IPS-15b (cell line): ENCODE measurements around the gene NCF4.

Source experiments
- H3K27me3 ChIP-seq: one replicate; pipeline ENCODE4 v1.6.1; 2013; ENCODE audit warnings: low read length; ENCODE audit not compliant: control insufficient read depth, insufficient read depth
- H3K36me3 ChIP-seq: one replicate; pipeline ENCODE4 v1.6.1; 2013; ENCODE audit warnings: low read length; ENCODE audit not compliant: control insufficient read depth, insufficient read depth
- H3K4me1 ChIP-seq: one replicate; pipeline ENCODE4 v1.6.1; 2013; ENCODE audit warnings: mild to moderate bottlenecking, low read length; ENCODE audit not compliant: control insufficient read depth, insufficient read depth
- H3K4me3 ChIP-seq: one replicate; pipeline ENCODE4 v1.5.1; 2013; ENCODE audit warnings: low read depth, low read length
- H3K9ac ChIP-seq: one replicate; pipeline ENCODE4 v1.6.1; 2013; ENCODE audit warnings: low read depth, mild to moderate bottlenecking, low read length
- H3K9me3 ChIP-seq: one replicate; pipeline ENCODE4 v1.6.1; 2013; ENCODE audit warnings: mild to moderate bottlenecking, low read length; ENCODE audit not compliant: control insufficient read depth, insufficient read depth

Gene NCF4

DNA sequence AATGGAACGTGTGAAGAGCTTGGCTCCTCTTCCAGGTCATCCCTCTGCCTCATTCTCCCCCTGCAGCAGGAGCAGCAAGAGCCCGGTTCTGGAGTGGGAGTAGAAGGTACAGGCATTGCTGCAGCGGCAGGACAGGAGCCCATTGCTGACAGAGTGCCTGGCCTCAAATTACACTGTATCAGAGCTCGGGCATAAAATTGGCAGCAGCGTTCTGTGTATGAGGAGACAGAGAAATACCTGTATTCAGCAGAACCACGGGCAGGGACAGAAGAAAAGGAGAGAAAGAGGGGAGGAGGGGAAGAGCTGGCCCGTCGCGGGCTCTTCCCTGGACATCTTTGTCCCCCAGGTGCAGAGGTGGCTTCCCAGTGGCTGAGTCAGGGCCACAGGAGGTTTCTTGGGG, 2.6 kb upstream of the NCF4 start:
- Histone ChIP-seq H3K36me3 (no peaks in the 10 kb centered on the region), H3K27me3 (peaks cover 17% of the 10 kb centered on the region), H3K4me1 (no peaks in the 10 kb centered on the region), H3K9me3 (no peaks in the 10 kb centered on the region), H3K9ac (no peak overlapping the region), H3K4me3 (no peak overlapping the region)

DNA sequence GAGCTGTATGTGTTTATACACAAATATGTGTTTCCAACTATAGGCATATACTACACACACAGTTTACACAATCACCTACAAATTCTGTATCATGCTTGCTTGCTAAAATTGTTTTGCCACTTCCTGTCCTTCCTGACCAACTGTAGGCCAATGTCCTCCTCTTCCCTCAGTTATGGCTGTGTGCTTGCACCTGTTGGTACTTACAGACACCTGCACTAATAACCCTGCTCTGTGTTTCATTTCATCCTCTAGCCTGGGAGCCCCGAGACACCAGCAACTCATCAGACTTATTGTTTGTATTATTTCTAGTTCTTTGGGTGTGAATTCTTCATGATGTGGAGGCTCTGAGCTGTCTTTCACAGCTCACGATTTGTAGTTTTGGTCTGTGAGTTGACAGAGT, 1.8 kb upstream of the NCF4 start:
- peaks cover 17% of the 10 kb centered on the region for H3K27me3 ChIP-seq

DNA sequence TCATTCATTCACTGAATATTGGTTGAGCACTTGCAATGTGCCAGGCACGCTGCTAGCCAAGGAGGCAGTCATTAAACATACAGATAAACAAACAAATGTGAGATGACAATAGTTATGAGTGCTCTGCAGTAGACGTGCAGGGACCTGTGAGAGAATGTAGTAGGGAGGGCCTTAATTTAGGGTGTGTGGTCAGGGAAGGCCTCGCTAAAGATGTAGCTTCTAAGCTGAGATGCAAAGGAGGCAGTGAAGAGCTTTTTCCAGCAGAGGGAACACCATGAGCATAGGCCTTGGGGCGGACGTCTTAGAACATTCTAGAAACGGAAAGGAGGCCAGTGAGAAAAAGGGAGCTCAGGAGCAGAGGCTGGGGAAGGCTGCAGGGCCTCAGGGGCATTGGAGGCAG, 789 bp upstream of the NCF4 start:
- no peak overlapping the region for H3K9ac ChIP-seq
- H3K4me1 ChIP-seq: no peaks in the 10 kb centered on the region

More for the DNA sequence above, 1.8 kb upstream of the NCF4 start:
- no peak overlapping the region for H3K9ac ChIP-seq
- no peaks in the 10 kb centered on the region for H3K4me1 ChIP-seq
- no peaks in the 10 kb centered on the region for H3K36me3 ChIP-seq
- H3K9me3 ChIP-seq: no peaks in the 10 kb centered on the region
- H3K4me3 ChIP-seq: no peak overlapping the region

DNA sequence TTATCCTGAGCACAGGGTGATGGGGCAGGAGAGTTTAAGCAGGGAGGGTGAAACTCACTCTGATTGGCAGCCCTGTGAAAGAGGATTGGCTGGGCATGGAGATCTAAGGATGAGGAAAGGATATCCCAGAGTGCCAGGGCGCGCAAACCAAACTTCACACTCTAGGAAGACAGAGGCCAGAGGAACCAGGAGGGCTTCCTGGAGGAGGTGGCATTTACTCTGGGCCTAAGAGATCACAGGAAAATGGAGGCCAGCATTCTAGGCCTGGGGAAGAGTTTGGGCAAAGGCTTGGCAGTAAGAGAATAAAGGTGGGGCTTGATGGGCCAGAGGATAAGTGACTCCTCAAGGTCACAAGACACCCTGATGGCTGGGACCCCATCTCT, 377 bp upstream of the NCF4 start:
- H3K9ac ChIP-seq: no peak overlapping the region
- H3K27me3 ChIP-seq: peaks cover 17% of the 10 kb centered on the region
- no peaks in the 10 kb centered on the region for H3K4me1 ChIP-seq
- no peaks in the 10 kb centered on the region for H3K36me3 ChIP-seq
- H3K9me3 ChIP-seq: no peaks in the 10 kb centered on the region
- no peak overlapping the region for H3K4me3 ChIP-seq

More for the DNA sequence above, 789 bp upstream of the NCF4 start:
- Histone ChIP-seq H3K4me3 (no peak overlapping the region), H3K36me3 (no peaks in the 10 kb centered on the region), H3K27me3 (peaks cover 17% of the 10 kb centered on the region), H3K9me3 (no peaks in the 10 kb centered on the region)

DNA sequence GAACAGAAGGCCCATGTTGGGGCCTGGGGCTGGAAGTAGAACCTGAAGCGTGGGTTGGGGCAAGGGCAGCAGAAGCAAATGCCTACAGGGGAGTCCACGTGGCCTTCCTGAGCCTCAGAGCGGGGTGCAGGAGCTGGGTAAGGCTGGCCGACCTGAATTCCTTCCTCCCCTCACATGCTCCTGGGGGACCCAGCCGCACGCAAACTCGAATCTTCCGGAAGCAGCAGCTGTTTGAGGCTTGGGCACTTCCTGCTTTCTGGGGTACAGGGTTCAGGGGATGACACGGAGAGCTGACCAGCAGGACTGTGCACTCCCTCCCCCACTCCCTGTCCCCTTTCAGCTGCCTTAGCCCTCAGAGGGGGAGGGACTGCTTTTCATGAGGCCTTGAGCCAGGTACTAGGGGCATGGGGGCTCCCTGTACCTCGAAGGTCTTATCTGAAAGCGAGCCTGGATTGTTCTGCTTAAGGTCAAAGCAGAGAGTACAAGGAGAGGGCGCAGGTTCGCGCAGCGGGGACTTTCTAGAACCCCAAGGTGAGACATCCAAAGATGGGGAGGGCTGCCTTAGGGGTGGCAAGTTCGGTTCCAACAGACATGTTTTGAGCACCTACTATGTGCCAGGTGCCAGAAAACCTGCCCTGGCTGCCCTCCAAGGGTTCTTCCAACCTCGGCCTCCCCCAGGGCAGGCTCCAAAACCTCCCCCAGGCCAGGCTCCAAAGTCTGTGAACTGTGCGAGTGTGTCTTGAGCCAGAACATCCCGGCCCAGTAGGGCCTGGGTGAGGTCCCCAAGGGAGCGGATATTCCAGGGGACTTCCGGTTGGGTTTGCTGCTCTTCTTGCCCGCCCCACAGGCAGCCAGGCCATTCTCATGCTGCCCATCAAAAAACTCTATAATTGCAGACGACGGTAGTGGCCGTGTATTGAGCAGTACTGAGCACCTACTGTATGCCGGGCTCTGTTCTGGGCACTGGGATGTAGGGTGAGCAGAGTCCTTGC, 1.7 kb downstream of the NCF4 start:
- Histone ChIP-seq H3K9ac (no peak overlapping the region), H3K27me3 (peaks cover 11% of the 10 kb centered on the region), H3K4me1 (no peaks in the 10 kb centered on the region), H3K9me3 (no peaks in the 10 kb centered on the region), H3K4me3 (no peak overlapping the region), H3K36me3 (no peaks in the 10 kb centered on the region)

DNA sequence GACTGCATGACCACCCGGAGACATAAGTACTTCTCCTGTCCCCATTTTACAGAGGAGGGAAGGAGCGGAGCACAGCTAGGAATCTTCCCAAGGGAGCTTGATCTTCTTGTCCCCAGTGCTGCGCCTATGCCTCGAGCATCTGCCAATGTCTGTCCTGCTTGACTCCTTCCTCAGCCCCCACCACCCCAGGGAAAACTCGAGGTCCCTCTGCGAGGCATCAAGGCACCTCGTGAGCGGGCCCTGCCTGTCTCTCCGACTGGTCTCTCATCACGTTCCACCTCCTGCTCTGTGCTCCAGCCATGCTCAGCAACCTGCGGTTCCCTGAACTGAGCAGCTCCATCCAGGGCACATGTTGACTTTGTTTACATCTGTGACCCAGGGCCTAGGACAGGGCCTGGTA, 2.5 kb downstream of the NCF4 start:
- H3K4me1 ChIP-seq: no peaks in the 10 kb centered on the region
- no peak overlapping the region for H3K4me3 ChIP-seq
- H3K9ac ChIP-seq: no peak overlapping the region
- H3K9me3 ChIP-seq: no peaks in the 10 kb centered on the region
- H3K27me3 ChIP-seq: peaks cover 5% of the 10 kb centered on the region
- no peaks in the 10 kb centered on the region for H3K36me3 ChIP-seq

DNA sequence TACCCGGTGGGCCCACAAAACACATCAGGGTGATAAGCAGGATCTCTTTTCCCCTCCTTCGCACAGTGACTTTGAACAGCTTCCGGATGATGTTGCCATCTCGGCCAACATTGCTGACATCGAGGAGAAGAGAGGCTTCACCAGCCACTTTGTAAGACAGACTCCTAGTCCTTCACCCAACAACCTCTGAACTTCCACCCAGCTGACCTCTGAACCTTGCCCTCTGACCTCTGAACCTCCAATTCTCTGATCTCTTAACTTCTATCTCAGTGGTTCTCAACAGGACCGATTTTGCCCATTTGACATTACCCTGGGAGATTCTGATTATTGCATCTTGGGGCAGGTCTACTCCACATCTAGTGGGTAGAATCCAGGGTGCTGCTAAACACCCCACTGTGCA, 3.2 kb downstream of the NCF4 start:
- Histone ChIP-seq H3K4me1 (no peaks in the 10 kb centered on the region), H3K36me3 (no peaks in the 10 kb centered on the region), H3K9ac (no peak overlapping the region), H3K9me3 (no peaks in the 10 kb centered on the region), H3K4me3 (no peak overlapping the region), H3K27me3 (peaks cover 5% of the 10 kb centered on the region)

DNA sequence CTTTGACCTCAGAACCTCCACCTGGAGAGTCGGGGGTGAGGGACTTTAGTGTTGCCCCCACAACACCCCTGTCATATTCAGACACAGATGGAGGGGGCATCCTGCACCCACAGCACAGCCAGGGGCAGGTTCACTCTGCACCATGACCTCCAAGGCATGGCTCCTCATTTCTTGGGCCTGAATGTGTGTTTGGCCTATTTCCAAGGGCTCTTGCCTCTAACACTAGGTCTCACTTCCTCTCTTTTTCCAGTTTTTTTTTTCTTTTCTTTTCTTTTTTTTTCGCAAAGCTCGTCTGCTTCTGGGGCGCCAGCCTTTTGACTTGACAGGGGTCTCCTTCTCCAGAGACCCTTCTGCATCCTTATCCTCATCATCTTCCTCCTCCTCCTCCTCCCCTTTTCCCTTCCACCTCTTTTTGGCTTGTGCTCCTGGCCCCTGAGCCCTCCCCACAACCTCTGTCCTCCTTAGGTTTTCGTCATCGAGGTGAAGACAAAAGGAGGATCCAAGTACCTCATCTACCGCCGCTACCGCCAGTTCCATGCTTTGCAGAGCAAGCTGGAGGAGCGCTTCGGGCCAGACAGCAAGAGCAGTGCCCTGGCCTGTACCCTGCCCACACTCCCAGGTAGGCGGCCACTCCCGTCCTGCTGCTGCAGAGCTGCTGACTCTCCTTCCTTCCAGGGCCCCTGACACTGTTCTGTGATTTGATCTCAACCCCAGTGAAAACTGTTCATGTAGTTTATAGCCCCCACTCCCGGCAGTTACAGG, 3.8 kb downstream of the NCF4 start:
- Histone ChIP-seq H3K9me3 (no peaks in the 10 kb centered on the region), H3K36me3 (no peaks in the 10 kb centered on the region), H3K9ac (no peak overlapping the region), H3K4me3 (no peak overlapping the region), H3K27me3 (peaks cover 5% of the 10 kb centered on the region), H3K4me1 (no peaks in the 10 kb centered on the region)

DNA sequence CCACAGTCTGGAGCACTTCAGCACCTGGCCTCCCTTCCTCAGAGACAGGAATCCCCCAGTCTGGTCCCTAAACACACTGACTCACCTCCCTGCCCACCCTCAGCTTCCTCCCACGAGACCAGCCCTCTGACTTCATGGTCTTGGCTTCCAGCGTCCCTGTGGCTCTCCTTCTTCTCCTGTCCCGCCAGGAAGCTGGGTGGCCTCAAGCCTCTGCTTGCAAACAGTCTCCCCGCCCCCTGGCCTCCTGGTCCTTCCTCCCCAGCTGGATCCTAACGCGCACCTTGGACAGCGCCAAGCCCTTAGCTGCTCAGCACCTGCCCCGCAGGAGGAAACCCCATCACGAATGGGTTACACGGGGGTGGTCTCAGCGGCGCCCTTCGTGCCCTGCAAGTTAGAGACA, 4.5 kb downstream of the NCF4 start:
- Histone ChIP-seq H3K4me3 (no peak overlapping the region), H3K4me1 (no peaks in the 10 kb centered on the region), H3K27me3 (peaks cover 5% of the 10 kb centered on the region), H3K9me3 (no peaks in the 10 kb centered on the region), H3K36me3 (no peaks in the 10 kb centered on the region), H3K9ac (no peak overlapping the region)

DNA sequence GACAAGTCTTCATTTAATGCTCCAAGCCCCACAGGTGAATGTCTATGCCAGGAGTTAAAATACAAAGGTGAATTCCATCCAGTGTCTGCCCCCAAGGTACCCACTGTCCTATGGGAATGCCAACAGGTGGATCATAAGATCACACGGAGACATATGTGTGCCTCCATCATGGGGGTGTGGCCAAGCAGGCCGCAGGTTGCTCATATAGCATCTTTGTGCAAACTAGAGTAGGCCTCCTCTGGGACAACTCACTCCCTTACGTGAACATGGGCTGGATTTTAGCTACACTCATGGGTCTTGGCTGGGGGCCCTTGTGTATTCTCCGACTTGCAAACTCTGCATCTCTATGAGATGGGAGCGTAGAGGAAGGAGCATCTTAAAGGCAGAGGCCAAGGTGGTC, 6.9 kb downstream of the NCF4 start:
- Histone ChIP-seq H3K4me1 (no peaks in the 10 kb centered on the region), H3K36me3 (no peaks in the 10 kb centered on the region), H3K27me3 (peaks cover 5% of the 10 kb centered on the region)

DNA sequence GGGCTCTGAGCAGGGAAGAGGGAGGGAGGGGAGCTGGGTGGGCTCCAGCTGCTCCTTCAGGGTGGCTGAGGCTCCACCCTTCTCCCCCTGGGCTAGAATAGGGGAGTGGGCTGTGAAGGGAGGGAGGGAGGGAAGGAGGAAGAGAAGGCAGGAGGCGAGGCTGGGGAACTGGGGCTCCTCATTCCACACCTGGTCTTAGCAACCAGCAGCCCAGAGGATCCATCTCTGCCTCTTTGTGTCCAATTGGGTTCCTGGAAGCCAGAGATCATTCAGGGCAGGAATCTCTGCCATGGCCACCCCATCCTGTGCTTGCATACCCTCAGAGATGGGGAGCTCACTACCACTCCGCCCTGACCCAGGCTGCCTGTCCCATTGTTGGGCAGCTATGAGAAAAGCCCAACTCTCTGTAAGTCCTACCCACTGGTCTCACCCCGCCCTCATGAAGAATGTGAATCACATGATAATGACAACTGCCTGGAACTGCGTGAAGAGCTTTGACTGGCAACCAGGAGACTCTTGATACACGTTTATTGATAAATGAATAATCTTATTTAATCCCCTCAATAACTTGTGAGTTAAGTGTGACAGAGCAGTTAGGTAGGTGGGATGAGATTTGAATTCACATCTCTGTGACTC, 7.9 kb downstream of the NCF4 start:
- Histone ChIP-seq H3K9me3 (no peaks in the 10 kb centered on the region), H3K4me3 (no peak overlapping the region), H3K9ac (no peak overlapping the region), H3K4me1 (no peaks in the 10 kb centered on the region), H3K36me3 (no peaks in the 10 kb centered on the region), H3K27me3 (peaks cover 5% of the 10 kb centered on the region)

More for the DNA sequence above, 6.9 kb downstream of the NCF4 start:
- no peaks in the 10 kb centered on the region for H3K9me3 ChIP-seq
- no peak overlapping the region for H3K9ac ChIP-seq
- no peak overlapping the region for H3K4me3 ChIP-seq
